Stimulated activated CD4-positive, alpha-beta T cell treated with anti-CD3 and anti-CD28 coated beads, Interleukin-15, amount 100 ng/mL, for 1 hour (primary cell): ENCODE results near the gene RAB17.

Source experiments
- DNase-seq, 2 donors: peaks; one replicate each; pipeline ENCODE4 v3.0.0-alpha.2; 2020; ENCODE audit warnings: low read depth in 1 of 2, low spot score in 1 of 2

The RAB17 gene

DNA sequence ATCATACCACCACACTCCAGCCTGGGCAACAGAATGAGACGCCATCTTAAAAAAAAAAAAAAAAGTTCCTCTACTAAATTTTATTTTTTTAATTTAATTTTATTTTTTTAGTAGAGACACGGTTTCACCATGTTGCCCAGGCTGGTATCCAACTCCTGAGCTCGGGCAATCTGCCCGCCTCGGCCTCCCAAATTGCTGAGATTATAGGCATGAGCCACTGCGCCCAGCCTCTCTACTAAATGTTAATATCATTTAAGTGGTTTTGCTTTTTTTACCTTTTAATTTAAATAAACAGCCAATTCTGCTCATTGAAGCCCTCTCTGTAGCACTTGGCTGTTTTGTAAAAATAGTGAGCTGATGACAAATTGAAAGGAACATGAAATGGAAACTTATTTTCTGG is 9.2 kb downstream of the RAB17 start:
- no peak for DNase-seq

DNA sequence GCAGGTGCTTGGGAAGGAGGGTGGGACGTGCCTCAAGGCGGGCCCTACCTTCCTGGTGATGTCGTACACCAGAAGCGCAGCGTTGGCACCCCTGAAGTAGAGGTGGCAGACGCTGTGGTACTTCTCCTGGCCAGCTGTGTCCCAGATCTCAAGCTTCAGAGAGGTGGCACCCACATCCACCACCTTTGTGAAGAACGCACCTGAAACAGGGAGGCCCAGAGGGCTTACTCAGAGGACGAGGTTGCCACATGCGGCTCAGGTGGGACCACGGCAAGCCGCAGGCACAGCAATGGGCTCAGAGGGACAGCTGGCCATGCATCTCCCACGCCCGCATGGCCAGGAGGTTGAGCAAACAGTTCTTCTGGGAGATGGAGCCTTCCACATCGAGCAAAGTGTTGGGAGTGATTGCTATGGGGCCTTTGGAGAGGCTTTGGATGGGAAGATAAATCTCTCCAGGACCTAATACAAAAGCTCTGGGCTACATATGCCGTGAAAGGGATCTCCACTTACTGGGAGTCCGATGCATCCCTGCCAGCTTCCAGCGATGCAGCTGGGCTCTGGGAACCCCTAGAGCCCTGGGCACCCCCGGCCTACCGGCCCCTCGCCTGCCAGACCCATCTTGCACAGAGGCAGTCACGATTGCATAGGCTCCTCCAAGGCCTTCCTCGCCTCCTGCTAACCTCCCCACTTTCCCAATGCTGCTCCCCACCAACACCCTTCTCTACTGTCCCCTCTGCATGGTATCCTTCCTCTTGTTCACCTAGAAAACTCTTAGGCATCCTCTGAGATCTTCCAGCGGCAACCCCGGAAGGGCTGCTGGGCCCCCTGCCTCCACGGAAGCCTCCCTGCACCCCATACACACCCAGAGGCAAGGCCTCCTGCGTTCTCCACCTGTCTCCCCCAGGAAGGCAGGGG is 12.3 kb downstream of the RAB17 start:
- DNase-seq: no peak

DNA sequence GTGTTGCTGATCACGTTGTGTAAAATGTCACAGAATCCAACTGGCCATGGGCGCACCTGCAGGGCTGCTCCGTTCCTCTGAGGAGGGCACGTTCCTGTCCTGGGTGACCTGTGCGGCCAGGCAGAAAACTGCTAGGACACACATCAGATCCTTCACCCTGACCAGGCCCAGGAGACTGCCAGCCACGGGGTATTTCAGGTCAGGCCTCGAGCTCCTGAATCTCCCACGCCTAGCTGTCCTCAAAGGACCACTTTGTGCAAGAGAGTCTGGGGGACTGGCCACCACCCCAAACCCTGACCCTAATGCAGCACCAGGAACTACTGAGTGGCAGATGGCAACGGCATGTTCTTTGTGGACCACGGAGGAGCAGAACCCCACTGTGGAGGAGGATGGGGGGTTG is 13.1 kb downstream of the RAB17 start:
- DNase-seq: no peak

DNA sequence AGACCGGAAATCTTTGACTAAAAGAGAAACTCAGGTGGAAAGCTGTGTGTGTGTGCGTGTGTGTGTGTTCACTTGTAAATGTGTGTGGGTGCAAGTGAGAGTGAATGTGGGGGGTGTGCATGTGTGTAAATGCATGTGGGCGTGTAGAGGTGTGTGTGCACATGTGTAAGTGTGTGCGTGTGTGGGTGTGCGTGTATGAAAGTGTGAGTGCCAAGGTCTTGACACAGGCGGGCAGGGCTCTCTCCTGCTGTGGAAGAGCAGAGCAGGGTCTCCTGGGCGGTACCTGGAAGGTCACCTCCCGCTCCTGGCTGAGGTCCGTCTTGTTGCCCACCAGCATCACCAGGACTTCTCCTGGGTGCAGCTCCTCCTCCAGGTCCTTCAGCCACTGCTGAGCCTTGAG is 13.6 kb downstream of the RAB17 start:
- no peak for DNase-seq

DNA sequence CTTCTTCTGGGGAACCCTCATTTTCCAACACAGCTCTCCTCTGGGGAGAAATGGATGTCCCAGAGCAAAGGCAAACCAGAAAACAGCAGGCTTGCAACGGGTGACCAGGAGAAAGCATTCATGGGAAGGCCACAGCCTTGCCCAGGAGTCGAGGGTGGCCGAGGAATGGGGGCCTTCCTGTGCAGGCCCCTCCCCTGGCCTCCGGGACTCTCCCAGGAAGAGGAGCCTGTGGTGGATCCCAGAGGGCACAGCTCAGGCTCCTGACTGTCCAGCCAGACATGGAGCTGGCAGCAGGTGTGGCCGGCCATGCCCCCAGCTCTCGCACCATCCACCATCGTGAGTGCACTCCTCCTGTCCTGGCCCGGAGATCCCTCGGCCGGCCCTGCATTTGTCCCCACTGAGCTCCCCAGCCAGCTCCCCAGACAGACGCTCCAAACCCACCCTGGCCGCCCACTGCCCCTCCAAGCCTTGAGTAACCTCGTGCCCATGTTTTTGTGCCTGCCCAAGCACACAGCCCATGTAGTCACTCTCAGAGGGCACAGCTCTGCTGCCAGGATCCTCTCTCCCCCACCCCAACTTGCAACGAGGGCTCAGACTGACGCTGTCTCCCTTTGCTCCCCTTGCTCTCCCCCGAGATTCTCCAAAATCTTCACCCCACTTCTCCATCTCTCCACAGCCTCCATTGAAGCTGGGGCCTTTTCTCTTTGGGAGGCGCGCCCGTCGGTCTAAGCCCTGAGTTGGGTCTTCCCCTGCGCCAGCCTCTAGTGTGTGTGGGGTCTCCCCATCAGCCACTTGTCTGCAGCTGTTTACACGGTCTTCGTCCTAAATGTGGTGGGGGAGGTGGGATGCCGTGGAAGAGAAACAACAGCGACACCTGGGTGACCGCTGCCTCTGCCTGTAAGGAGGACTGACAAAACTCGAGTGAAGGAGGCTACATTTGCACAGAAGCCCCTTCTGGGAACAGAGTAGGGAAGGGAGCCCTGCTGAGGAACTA is 14.4 kb downstream of the RAB17 start:
- DNase-seq: no peak

DNA sequence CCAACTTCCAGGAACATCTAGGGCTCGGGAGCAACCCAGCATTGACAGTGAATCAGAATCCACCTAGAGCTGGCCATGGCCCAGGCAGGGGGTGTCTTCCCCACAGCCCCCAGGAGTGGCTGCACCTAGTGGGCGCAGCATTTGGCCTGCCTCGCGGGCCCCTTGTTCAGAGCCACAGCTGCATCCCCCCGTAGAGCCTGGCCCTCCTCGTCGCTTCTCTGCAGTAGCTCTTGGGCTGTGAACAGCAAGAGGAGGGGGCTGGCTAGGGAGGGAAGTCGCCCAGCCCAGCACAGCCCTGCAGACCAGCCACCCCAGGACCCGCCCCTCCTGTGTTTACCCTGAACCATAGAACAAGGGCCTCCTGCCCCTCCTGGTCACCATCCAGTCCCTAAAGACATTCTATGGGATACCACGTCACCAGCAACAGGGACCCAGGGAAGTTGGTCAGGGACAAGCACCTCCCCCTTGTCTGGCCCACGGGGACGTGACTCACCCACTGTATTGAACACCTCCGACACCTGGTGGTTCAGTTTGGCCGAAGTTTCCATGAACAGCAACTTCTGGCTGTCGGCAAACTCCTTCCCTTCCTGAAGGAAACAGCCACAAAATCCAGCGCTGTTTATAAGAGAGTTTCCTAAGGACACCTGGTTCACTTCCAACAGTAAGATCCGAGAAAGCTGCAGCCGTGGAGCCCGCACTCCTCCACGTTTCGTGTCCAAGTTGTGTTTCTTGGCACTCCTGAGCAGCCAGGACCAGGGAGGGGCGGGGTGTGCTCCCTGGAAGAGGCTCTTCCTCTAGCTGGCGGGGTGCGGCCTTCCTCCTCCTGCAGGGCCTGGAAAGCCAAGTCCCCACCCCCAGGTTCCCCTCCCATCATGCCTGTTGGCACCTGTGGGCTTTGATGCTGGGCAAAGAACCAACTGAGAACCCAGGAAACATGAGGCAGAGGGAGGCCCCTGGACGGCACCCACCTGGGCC is 15.4 kb downstream of the RAB17 start:
- no peak for DNase-seq

DNA sequence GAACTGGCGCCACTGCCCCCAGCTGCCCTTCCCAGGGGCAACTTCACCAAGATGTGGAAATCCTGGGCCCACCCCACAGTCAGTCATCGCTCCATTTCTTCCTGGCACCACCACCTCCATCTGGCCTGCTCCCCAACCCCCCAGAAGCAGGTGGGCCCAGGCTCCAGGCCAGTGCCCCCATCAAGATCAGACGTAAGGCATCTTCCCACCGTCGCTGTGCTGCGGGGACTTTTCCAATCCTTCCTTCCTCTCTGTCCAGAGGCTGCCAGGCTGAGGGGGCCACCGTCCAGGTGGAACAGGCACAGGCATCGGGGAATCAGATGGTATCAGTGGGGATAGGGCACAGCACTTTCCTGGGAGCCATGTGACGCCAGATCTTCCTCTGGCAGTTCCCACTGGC is 16.1 kb downstream of the RAB17 start:
- no peak for DNase-seq

DNA sequence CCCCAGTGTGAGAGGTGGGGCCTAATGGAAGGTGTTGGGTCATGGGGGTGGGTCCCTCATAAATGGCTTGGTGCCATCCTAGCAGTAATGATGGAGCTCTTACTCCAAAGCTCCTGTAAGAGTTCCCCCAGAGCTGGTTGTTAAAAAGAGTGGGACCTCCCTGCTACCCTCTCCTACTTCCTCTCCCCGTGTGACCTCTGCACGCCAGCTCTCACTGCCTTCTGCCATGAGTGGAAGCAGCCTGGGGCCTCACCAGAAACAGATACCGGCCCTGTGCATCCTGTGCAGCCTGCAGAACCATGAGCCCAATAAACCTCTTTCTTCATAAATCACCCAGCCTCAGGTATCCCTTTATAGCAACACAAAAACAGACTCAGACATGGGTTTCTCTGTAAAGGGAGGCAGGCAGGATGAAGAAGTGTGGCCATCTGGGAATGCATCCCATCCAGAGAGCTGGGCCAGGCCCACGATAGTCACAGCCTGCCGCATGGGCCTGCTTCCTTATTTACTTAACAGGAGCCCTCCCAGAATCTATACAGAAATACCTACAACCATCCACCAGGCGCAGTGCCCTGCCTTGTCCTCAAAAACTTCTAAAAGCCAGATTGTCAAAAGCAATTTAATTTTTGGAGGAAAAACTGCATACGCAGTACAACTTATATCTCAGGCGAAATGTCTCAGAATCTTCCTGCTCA is 16.7 kb downstream of the RAB17 start:
- no peak for DNase-seq

DNA sequence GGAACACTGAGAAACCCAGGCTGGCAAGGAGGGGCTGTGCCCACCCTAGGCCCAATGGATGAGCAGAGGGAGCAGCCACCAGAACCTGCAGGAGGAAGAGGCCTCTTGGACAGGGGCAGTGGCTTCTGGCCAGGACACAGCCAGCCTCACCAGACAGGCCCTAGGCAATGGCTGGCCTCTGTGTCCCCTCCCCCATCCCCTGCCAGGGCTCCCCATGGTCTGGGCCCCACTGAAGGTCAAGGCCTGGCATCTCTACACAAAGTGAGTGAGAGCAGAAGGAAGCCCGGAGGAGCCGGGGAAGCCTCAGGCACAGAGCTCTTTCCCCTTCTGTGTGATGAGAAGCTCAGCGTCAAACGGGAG is 17.8 kb downstream of the RAB17 start:
- DNase-seq: no peak

DNA sequence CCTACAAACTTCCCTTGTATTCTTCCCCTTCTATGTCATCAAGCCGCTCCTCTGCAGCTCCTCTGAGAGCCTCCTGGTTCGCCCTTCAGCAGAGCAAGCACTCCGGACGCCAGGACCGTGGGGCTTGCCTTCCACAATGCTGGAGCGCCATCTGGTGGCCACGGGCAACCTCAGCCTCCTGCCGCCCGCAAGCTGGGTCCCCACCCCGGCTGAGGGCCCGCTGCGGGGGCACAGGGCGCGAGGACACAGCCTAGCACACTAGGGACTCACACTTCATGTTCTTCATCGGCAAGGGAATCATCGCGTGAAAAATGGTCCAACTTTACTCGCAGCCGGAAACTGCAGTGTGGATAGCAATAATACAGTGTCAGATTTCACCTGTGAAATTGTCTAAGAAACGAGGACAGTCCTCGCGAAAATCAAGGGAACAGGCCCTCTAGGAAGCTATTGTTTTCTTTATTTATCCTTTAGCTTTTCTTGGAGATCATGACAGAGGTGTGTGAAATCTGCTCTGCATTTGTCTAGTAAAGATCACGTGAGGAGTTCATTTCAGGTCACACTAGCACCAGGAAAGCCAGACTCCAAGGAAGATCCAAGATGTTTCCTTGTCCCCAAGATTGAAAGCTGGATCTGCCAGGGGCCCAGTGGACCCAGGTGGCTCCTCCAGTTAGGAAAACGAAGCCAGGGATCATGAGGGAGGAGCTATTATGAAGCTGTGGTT is 18.4 kb downstream of the RAB17 start:
- DNase-seq: peak; percentile 71 to 86

DNA sequence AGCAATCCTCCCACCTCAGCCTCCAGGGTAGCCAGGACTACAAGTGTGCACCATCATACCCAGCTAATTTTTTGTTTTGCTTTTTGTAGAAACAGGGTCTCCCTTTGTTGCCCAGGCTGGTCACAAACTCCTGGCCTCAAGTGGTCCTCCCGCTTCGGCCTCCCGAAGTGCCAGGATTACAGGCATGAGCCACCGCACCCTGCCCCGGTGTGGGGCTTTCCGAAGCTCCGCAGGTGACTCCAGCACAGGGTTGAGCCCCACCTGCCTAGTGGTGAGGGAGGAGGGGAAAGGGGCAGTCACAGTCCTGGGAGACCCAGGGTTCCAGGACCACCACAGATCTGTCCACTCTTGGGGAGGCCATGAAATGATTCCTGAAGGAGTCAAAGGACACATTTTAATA is 19.0 kb downstream of the RAB17 start:
- no peak for DNase-seq

DNA sequence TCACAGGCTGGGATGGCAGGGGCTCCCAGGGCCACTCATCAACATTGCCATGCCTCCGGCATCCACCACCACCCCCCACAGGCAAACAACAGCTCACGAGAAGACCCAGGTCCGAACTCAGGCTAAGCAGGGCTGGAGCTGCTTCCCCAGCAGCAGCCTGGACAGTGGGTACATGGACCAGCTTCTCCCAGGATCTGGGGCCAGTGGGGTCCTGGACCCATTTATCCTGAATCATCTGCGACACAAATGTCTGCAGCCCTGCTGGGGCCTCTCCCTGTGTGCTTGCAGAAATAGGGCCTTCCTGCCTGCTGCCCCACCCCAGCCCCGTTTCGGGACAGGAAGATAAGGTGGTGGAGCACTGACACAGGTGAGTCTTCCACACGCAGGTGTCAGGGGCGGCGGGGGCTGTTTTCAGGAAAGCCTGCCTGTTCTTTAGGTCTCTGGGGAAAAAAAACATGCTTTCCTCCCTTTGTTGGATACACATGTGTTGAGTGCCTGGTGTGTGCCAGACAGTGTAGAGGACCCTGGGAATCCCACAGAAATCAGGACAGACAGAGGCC is 19.7 kb downstream of the RAB17 start:
- no peak for DNase-seq

DNA sequence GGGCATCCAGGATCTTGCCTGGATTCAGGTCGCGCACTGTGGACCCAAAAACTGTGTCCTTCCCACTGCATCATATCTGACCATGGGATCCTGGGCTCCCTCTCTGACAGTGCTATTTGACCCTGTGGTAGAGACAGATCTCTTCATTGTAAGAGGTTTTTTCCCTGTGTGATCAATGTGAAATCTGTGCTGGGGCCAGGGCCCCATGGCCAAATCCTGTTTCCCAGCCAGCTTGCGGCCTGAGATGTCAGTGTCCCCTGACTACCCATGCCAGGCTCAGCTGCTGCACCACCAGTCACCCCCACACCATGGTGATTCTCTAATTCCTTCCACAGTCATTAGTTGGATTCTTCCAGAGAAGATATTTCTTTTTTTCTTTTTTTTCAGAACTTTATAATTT is 20.6 kb downstream of the RAB17 start:
- no peak for DNase-seq

DNA sequence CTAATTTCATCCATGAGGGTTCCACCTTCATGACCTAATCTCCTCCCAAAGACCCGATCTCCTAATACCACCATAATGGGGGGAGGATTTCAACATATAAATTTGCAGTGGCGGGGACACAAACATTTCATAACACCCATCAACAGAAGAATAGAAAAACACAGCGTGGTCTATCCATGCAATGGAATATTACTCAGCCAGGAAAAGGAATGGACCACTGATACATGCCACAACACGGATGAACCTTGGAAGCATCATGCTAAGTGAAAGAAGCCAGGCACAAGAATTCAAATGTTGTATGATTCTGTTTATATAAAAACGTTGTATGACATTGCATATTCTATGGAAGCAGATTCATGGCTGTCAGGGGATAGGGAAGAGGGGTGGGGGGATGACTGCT is 21.5 kb downstream of the RAB17 start:
- no peak for DNase-seq

DNA sequence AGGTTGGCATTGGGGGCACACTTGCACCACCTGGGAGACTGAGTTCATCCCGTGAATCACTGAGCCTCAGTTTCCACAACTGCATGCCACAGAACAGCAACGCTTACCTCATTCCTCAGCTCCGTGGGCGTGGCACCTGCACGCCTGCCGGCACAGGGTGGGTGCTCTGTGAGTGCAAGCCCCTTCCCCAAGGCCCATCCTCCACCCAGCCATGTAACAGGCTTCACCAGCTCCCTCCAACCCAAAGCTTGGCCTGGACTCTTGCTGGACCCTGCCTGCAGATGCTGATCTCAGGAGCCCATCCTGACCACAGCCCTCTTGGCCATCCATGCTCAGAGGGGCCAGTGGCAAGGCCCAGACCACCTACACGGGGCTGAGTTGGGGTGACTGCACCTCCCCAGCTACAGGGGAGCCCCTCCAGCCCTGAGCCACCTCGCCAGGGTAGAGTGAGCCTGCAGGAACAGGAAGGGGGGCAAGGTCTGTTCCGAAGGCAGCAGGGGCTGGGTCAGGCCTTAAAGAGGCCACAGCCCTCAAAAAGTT is 22.3 kb downstream of the RAB17 start:
- no peak for DNase-seq

DNA sequence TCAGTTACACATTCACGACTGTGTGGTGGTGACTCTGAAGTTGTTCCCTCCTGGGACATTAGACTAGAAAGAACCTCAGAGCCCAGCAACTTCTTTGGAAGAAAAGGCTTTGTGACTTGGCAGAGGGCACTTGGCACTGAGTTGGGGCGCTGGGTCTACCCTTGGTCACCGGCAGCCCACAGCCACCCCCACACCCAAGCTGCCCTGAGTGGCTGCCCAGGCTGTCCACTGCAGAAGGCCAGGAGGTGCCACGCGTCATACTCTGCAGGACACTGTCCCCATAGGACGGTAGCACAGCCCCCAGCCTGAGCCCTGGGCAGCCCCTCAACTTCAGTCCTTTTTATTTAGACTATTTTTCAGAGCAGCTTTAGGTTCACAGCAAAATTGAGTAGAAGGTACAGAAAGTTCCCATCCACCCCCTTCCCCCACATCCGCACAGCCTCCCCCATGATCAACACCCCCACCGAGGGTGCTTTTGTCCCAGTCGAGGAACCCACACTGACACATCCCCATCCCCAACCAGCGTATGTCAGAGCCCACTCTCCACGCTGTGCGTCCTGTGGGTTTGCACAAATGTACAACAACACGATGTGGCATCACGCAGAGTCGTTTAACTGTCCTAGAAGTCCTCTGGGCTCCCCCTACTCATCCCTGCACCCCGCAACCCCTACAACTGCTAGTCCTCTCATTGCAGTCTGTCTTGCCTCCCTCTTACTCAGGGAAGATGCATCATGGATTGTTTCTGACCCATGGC is 23.1 kb downstream of the RAB17 start:
- no peak for DNase-seq

DNA sequence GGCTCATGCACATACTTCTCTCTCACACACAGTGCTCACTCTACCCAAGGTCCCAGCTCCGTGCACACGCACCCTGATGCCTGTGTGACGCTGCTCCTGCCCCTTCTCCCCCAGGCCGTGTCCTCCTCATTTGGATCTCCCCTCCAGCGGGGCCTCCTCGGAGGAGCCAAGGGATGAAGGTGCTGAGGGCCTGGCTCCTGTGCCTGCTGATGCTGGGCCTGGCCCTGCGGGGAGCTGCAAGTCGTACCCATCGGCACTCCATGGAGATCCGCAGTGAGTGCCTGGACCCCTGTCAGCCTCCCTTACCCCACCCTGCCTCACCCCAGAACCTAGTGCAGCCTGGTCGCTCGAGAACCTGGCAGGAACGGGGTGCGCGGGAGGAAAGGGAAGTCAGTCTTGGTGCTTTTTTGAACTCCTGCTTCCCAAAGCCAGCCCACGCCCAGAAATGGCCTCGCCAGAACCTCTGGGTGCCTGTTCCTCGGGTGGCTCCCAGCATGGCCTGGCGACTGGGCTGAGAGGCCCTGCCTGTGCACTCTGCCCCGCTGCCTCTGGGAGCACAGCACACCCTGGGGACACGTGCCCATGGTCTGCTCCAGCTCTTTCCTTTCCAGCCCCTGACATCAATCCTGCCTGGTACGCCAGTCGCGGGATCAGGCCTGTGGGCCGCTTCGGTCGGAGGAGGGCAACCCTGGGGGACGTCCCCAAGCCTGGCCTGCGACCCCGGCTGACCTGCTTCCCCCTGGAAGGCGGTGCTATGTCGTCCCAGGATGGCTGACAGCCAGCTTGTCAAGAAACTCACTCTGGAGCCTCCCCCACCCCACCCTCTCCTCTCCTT is 23.9 kb downstream of the RAB17 start, which contains the start of gene PRLH:
TSS of gene PRLH (plus strand) at position 174 of the 835 bp plus-strand sequence. CDS start at position 174, 0 bp downstream.
- DNase-seq: no peak
